WTC11 (cell line): ENCODE data around the gene PRR13. TPM values are rescaled to one million over a fixed set of nuclear protein-coding genes. Genes with fewer than 3 reads are reported as not detected.

ENCODE experiments used
- total RNA-seq: library from RNA; stranded (reverse); gene quantifications from 3 replicates; pipeline ENCODE4 v1.2.3, GENCODE V29; 2021

Gene PRR13
- total RNA-seq, 1 experiment from 2014 or later, result 187 TPM

Other genes starting within 250 kb of the PRR13 start
- gene ITGB7, start 234.5 kb upstream of the PRR13 start, total RNA-seq, result 0.90 to 1.4 TPM (median 1.1 TPM) in 3 replicates
- 68.1 to 77.2 TPM (median 69.7 TPM) in 3 replicates for gene RARG, start 209.5 kb upstream of the PRR13 start, total RNA-seq
- gene ESPL1, start 173.4 kb upstream of the PRR13 start, total RNA-seq, result 41.5 to 61.4 TPM (median 48.5 TPM) in 3 replicates
- 263 to 286 TPM (median 270 TPM) in 3 replicates for gene PFDN5, start 146.2 kb upstream of the PRR13 start, total RNA-seq
- gene MYG1, start 142.0 kb upstream of the PRR13 start, total RNA-seq, result 84.7 to 93.1 TPM (median 92.8 TPM) in 3 replicates
- 95.8 to 104 TPM (median 98.9 TPM) in 3 replicates for gene AAAS, start 120.1 kb upstream of the PRR13 start, total RNA-seq
- 0.09 TPM in 1 of 3 replicates, not detected in the others for gene SP7, start 105.4 kb upstream of the PRR13 start, total RNA-seq
- 77.3 to 87.2 TPM (median 79.4 TPM) in 3 replicates for gene SP1, start 61.6 kb upstream of the PRR13 start, total RNA-seq
- not detected in 3 replicates for gene AMHR2, start 17.9 kb upstream of the PRR13 start, total RNA-seq
- 981 to 1,004 TPM (median 984 TPM) in 3 replicates for gene PCBP2, start 10.4 kb downstream of the PRR13 start, total RNA-seq
- 23.6 to 27.9 TPM (median 25.1 TPM) in 3 replicates for gene MAP3K12, start 57.7 kb downstream of the PRR13 start, total RNA-seq
- 69.0 to 74.0 TPM (median 69.1 TPM) in 3 replicates for gene TARBP2, start 59.5 kb downstream of the PRR13 start, total RNA-seq
- 0.57 to 0.80 TPM (median 0.59 TPM) in 3 replicates for gene NPFF, start 65.8 kb downstream of the PRR13 start, total RNA-seq
- 16.3 to 20.3 TPM (median 19.7 TPM) in 3 replicates for gene ATF7, start 184.6 kb downstream of the PRR13 start, total RNA-seq
- 411 to 527 TPM (median 517 TPM) in 3 replicates for gene ATP5MC2, start 234.3 kb downstream of the PRR13 start, total RNA-seq